ENCODE data around the gene MALAT1.

GRCh38 chr11:65482306-65482850 is 16.5 kb upstream of the MALAT1 start:
- no peak for TF ChIP-seq RARB (CRISPR knock-in tag; IDR thresholded peaks at IDR 0.05)
- TF ChIP-seq ZNF70 (CRISPR knock-in tag; IDR thresholded peaks at IDR 0.05) = no peak
- no peak for TF ChIP-seq ZNF8 (CRISPR knock-in tag; IDR thresholded peaks at IDR 0.05)
- no peak for TF ChIP-seq TCF4 (CRISPR knock-in tag; IDR thresholded peaks at IDR 0.05; ENCODE audit: borderline replicate concordance)
- no peak for TF ChIP-seq SNAI2 (CRISPR knock-in tag; IDR thresholded peaks at IDR 0.05)
- no peak for TF ChIP-seq PATZ1 (CRISPR knock-in tag; IDR thresholded peaks at IDR 0.05; ENCODE audit: borderline replicate concordance)

All from SK-N-SH treated with all-trans-retinoic acid at 6 μM for 48 hours (cell line).